Non-pigmented ciliary epithelial cell (primary cell): ENCODE results near the gene BAIAP2L2.
"Not testable (repeated sequence)": the region's sequence is repeated elsewhere in the genome, so short reads cannot be mapped to it uniquely, and the experiment has no call there.

Experiments used
- DNase-seq: peaks from one replicate; pipeline ENCODE4 v3.0.0-alpha.2; 2010; ENCODE audit warnings: low read depth

The BAIAP2L2 gene, protein sequence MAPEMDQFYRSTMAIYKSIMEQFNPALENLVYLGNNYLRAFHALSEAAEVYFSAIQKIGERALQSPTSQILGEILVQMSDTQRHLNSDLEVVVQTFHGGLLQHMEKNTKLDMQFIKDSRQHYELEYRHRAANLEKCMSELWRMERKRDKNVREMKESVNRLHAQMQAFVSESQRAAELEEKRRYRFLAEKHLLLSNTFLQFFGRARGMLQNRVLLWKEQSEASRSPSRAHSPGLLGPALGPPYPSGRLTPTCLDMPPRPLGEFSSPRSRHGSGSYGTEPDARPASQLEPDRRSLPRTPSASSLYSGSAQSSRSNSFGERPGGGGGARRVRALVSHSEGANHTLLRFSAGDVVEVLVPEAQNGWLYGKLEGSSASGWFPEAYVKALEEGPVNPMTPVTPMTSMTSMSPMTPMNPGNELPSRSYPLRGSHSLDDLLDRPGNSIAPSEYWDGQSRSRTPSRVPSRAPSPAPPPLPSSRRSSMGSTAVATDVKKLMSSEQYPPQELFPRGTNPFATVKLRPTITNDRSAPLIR

DNA sequence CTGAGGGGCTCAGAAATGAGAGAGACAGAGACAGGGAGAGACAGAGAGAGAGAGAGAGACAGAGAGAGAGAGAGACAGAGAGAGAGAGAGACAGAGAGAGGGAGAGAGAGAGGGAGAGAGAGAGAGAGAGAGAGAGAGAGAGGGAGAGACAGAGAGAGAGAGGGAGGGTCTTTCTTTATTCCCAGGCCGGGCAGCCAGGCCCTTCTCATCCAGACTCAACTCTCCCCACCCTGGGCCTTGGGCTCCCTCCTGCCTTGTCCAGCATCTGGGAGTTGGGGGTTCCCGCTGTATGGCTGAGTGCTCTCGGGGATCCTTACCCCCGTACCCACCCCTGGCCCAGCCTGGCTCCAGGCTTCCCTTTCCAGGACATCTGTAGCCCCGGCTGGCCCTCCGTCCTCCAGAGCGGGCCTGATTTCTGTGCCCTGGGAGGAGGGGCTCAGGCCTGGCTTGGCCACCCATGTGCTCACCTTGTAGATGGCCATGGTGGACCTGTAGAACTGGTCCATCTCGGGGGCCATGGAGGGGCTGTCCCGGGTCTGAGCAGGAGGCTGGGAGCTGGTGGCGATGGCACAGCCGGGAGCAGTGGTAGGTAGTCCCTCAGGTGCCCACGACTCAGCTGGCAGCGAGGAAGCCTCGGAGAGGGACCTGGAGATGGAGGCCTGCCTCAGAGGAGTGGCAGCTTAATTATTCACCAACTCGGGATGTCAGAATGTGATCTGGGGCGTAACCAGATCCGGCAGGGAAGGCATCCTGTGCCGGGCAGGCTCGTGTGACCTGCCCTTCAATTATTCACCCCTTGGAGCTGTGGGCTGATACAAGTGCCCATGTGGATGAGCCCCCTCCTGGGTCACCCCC, at the start of gene BAIAP2L2:
Gene BAIAP2L2, minus strand, starts transcription at position 677 of the 855 bp plus-strand sequence. Its CDS starts 159 bp downstream, at position 518.
- no peak for DNase-seq

DNA sequence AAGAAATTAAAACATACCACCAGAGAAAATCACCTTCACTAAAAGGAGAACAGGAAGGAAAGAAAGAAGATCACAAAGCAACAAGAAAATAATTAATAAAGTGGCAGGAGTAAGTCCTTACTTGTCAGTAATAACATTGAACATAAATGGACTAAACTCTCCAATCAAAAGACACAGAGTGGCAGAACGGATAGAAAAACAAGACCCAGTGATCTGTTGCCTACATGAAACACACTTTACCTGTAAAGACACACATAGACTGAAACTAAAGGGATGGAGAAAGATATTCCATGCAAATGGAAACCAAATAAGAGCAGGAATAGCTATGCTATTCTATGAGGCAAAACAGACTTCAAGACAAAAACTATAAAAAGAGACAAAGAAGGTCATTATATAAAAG, 45.2 kb upstream of the BAIAP2L2 start:
- DNase-seq, result no peak

DNA sequence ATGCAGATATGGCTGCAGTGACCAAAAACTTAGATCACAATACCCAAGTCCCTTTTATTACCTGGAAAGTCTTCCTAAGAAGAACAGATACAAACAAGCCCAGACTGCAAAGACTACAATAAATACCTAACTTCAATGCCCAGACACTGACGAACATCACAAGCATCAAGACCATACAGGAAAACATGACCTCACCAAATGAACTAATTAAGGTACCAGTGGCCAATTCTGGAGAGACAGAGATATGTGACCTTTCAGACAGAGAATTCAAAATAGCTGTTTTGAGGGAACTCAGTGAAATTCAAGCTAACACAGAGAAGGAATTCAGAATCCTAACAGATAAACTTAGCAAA, 44.1 kb upstream of the BAIAP2L2 start:
- not testable (repeated sequence) for DNase-seq

DNA sequence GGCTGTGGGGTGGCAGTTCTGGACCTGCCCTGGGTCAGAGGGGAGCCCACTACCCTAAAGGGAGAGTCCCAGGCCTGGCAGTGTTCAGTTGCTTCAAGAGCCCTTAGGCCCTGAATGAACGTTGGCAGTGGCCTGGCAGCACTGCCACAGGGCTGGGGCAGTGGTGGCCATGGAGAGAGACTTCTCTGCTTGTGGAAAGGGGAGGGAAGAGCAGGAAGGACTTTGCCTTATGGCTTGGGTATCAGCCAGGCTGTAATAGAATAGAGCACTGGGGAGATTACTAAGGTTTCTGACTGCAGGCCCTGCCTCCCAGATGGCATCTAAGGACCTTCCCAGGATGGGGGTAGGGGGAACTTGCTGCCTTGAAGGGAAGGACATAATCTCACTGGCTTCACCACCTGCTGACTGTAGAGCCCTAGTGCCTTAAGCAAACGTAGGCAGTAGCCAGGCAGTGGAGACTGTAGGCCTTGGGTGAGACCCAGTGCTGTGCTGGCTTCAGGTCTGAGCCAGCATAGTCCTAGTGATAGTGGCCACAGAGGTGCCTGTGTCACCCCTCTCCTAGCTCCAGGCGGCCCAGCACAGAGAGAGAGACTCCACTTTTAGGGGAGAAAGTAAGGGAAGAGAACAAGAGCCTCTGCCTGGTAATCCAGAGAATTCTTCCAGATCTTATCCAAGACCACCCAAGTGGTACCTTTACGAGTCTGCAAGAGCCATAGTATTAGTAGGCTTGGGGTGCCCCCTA, 43.5 kb upstream of the BAIAP2L2 start:
- no peak for DNase-seq

DNA sequence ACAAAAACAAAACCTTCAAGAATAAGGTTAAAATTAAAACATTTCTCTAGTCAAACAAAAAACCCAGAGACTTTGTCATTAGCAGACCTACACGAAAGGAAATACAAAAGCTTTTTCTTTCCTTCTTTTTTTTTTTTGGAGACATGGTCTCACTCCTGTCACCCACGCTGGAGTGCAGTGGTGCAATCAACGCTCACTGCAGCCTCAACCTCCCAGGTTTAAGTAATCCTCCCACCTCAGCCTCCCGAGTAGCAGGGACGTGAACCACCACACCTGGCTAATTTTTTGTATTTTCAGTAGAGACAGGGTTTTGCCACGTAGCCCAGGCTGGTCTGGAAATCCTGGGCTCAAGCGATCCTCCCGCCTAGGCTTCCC, 40.6 kb upstream of the BAIAP2L2 start:
- no peak for DNase-seq

DNA sequence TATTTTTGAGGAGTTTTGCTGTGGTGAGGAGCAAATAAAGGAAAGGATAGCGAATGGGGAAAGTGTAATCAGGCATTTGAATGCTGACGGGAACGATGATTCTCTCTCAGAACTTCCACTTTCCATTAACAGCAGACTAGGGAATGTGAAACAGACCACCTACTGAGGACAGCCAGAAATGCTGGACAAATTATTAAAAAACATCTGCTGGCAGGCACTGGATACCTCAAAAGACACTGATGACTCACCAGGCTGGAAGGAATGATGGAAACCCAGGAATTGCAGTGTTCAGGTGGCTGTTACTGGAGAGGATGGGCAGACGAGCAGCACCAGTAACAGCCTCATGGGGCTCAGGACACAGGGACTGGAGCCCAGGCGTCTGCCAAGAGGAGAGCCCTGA, 37.8 kb upstream of the BAIAP2L2 start:
- peak; percentile 42 for DNase-seq

DNA sequence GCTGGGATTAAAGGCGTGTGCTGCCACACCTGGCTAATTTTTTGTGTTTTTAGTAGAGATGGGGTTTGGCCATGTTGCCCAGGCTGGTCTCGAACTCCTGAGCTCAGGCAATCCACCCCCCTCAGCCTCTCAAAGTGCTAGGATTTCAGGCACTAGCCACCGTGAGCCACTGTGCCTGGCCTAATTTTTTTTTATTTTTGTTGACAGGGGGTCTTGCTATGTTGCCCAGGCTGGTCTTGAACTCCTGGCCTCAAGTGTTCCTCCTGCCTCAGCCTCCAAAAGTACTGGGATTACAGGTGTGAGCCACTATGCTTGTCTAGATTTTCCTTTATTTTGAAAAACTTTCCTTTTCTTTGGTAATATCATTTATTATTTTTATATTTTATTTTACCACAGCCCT, 35.7 kb upstream of the BAIAP2L2 start:
- DNase-seq, result not testable (repeated sequence)

DNA sequence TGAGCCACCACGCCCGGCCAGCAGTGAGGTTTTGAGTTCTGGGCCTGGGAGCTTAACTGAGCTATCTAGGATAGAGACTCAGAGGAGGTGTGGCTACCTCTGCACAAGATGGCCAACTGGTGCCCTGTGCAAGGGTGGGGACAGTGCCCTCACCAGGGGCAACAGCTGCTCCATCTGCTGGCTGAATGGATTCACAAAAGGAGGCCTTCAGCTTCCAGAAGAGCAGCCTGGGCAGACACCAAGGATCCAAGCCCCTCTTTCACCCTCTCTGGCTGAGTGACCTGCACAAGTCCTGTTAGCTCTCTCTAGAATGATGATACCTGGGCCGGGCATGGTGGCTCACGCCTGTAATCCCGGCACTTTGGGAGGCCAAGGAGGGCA, 33.5 kb upstream of the BAIAP2L2 start:
- no peak for DNase-seq

DNA sequence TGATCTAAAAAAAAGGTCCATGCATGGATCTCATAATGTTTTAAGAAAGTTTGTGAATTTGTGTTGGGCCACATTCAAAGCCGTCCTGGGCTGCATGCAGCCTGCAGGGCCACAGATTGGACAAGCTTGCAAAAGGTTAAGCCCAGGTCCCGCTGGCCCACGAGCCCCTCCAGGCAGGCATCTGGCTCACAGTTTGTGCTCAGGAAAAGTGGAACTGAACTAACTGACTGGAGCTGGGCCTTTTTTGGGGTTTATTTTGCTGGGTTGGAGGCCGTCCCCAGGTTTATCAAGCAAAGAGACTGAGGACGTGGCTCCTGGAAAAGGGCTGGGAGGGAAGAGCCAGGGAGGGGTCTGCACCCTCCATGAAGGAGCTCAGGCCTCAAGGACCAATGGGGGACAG, 32.1 kb upstream of the BAIAP2L2 start:
- no peak for DNase-seq

DNA sequence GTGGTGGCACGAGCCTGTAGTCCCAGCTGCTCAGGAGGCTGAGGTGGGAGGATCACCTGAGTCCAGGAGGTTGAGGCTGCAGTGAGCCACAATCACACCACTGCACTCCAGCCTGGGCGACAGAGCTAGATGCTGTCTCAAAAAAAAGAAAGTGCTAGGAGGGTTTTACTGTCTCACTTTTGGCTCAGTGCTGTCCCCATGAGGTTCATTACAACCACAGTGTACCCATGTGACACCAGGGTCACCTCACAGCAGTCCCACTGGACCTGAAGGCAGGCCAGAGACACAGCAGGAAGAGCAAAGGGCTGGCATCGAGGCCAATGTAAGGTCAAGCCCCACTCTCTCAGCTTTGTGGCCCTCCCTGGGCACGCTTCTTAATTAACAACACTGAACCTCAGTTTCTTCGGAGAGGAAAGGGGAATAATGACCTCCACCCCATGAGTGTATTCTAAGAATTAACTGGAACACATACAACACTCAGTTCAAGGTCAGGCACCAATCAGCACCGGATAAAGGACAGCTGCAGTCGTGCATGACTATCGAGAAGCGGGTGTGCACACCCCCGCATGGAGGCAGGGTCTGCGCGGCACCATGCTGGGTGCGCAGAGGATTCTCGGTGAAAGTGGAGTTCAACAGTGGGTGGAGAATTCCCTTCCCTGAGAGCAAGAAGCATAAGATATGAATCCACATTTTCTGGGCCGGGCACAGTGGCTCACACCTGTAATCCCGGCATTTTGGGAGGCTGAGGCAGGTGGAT, 30.9 kb upstream of the BAIAP2L2 start:
- DNase-seq, result no peak

DNA sequence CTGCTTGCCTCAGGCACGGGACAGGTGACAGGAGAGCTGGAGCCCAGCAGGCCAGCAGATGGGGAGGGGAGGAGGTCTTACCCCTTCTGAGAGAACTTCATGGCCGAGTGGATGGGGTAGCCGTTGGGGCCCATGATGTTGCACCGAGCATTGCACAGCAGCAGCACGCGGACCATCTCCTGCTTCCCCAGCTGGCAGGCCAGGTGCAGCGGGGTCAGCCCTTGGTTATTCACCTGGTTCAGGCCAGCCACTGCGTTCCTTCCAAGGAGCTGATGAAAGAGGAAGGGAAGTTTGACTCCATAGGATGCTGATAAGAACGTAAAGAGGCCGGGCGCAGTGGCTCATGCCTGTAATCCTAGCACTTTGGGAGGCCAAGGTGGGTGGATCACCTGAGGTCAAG, 29.4 kb upstream of the BAIAP2L2 start:
- DNase-seq, result no peak

DNA sequence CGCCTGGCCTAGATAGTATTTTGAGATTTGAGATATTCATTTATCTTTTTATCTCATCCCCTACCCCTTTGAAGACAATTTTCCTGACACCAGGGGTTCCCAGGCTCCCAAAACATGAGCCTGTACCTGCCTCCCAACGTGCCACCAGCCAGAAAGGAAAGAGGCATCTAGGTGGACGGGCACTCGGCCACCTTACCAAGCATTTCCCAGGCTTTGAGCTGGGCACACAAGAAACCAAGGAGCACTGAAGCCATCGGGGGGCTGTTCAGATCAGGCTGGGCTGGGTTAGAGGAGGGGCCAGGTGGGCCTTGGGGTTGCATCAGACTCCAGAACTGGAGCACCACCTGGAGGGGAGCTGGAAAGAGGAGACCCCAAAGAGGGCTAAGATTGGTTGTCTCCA, 28.5 kb upstream of the BAIAP2L2 start:
- DNase-seq, result no peak

DNA sequence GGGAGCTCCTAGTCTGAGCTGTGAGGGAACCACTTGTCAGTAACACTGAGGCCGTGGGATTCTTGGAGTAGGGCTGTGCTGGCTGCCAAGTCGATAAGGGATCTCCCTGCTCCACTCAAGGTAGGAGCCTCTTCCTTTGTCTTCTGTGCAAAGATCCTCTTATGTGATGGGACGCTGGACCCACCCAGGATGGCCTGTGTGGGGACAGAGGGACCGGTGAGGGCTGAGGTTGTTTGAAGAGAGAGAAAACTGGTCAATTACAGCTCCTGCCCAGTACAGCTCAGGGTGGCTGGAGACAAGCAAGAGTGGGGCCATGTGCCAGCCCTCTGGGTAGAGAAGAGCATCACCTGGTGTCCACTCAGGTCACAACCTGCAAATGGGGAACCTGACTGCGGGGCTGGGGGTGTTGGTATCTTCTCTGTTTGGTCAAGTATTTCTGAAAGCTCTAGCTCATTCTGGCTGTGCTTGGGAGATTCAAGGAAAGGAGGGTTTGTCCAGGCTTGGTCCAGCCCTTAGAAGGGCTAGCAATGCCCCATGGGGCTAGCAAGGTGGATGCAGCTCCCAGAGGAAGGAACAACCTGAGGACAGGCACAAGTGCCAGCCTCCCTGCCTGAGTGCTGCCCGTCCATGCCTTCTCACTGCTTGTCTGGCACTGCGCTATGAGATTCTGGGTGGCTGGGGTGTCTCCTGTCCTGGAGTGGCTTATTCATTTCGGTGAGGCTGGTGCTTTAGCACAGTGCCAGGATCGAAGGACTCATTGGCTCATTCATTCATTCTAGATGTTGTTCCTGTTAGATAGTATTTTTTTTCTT, 27.6 kb upstream of the BAIAP2L2 start:
- DNase-seq, result no peak

DNA sequence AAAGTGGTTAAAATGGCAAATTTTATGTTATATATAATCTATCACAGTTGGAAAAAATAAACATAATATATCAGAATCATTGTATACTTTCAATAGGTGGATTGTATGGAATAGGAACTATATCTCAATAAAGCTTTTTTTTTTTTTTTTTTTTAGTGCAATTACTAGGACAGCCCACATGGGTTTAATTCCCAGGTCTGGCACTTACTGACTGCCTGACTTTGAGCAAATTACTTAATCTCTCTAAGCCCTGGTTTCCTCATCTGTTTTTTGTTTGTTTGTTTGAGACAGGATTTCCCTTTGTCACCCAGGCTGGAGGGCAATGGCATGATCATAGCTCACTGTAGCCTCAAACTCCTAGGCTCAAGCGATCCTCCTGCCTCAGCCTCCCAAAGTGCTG, 26.1 kb upstream of the BAIAP2L2 start:
- no peak for DNase-seq

DNA sequence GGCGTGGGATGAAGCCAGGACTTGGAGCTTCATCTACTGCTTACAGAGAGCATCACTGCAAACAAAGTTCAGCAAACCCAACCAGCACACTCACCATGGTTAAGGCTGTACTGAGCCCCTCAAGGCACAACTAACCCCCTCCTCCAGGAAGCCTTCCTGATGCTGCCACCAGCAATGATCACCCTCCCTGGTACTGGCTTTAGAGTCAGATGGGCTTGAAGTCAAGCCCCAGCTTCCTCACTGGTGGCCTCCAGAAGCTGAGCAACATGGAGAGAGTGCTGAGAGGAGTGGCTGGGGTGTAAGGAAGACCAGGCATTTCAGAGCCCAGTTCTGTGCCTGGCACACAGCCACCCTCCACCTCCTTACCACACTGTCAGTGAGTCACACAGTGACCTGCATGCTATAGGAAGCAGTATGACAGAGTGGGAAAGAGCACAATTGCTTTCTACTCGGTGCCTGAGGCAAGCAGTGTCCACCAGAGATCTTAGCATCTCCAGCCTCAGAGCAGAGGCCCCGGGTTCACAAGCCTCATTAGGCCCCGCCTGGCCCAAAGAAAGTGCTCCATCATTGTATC, 24.7 kb upstream of the BAIAP2L2 start:
- peak; percentile 50 for DNase-seq

DNA sequence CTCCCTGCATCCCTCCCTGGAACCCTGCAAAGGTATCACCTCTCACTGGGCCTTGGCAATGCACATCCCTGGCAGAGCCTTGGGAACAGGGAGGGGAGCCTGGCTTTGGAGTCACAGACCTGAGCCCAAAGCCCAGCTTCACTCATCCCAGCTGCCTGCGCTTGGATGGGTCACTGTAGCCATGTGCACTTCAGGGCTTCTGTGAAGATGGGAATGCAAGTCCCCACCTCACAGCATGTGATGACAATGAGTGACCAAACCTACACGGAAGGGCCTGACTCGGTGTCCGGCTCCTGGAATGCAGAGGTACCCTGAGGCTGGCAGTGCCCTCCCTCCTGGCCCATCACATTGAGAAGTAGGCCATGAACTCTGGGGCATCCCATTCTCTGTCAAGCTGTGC, 22.8 kb upstream of the BAIAP2L2 start:
- DNase-seq, result no peak

DNA sequence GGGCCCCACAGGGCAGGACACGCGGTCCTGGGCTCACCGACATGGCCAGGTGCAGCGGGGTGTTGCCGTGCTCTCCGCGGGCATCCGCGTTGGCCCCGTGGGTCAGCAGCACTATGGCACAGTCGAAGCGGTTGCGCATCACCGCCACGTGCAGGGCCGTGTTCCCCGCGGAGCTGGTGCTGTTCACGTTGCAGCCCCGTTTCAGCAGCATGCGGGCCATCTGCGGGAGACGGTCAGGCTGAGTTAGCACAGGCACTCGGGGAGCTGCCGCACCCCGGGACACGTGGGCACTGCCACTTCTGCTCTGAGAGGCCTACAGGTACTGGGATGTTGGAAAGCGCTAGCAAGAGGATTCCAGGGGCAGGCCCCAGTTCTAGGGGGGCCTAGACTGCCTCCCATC, 22.3 kb upstream of the BAIAP2L2 start:
- no peak for DNase-seq

DNA sequence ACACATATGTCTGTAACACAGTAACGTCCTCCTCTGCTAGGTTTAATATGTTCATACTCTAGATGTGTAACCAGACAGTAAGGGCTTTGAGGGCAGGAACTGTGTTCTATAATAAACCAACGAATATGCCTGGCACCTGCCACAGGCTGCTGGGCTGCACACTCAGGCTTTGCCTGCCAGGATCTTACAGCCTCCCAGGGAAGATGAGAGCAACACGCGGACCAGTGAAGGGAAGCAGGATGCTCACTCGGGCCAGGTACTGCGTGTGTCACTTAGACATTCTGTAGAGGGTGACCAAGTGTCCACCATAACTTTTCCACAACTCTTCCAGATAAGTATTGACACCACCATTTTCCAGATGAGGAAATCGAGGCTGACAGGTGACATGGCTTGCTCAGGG, 21.7 kb upstream of the BAIAP2L2 start:
- no peak for DNase-seq

DNA sequence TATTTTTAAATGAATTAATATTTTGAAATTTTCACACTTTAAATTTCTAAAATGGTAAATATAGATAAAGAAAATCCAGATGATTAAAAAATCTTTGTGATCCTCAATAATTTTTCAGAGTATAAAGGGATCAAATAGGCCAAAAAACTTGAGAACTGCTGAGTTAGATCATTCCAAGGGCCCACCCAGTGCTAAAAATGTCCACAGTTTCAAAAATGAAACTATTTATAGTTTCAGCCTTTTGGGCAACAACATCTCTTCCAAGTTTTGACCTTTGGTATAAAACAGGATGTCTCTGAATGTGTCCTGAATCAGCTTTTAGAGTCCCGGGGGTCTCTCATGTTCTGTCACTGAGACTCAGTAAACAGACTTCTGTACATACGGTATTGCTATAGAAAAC, 20.9 kb upstream of the BAIAP2L2 start:
- DNase-seq, result no peak

DNA sequence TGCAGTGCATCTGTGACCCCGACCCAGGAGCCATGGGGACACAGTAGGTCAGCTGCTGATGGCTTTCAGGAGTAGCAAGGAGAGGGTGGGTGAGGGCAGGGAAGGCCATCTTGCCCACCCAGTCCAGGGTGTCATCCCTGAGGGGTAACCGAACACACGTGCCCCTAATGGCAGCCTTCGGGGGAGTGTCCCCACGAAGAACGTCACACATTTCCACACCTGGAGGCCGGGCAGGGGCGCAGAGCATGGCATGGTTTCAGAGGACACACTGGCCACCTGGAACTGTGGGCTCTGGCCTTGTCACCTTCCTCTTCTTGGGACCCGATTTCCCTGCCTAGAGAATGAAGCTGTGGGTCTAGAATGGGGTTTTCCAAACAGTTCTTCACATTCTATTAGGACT, 19.4 kb upstream of the BAIAP2L2 start:
- DNase-seq, result no peak

DNA sequence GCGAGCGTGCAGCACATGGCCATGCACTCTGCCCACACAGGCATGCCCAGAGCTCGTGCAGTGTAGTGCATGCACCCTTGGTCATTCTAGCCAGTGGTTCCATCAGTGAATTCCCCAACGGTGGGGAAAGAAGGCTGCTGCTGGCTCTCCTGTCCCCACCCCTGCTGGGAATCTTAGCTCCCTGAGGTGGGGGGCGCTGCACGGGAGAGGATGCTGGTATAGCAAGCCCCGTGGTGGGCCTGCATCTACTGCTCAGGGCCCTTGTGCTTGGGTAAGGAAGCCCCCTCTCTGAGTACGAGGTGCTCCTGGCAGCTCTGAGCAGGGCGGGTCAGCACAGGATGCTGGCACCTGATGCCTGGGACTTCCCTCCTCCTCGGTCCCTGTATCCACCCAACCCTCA, 18.5 kb upstream of the BAIAP2L2 start:
- no peak for DNase-seq
